Loucy (cell line): Measurements from ENCODE around the gene PCBD2.

Source experiments
- CTCF ChIP-seq: fragments of 200-600 bp; sonication (generic); conservative IDR thresholded peaks from 2 replicates; pipeline ENCODE4 v1.5.1; 2014; ENCODE audit warnings: mild to moderate bottlenecking, antibody characterized with exemption, low read length
- EZH2phosphoT487 ChIP-seq: fragments of 200-600 bp; IDR thresholded peaks from 2 replicates; pipeline ENCODE4 v1.6.1; 2018; ENCODE audit warnings: antibody characterized with exemption, mild to moderate bottlenecking, moderate library complexity, borderline replicate concordance

- TF ChIP-seq CTCF (no peak), EZH2phosphoT487 (no peak)
These were observed 58.2 kb downstream of the PCBD2 start for GRCh38 chr5:134963098-134963497.
